Lung (tissue), 12 donors: ENCODE measurements around the gene C10orf105. TPM values are rescaled to one million over a fixed set of nuclear protein-coding genes. Genes with fewer than 3 reads are reported as not detected.
A peak's percentile ranks its signal among the peaks of the same experiment; 100 is the strongest.

Experiments
- ATAC-seq: fragments of 200-7000 bp; cut with Tn5 transposase; one replicate; pipeline ENCODE4 v1.9.1; 2020; ENCODE audit warnings: moderate number of reproducible peaks; ENCODE audit not compliant: insufficient read depth, low FRiP score
- DNase-seq, 3 donors: peaks; one replicate each; pipeline ENCODE4 v3.0.0-alpha.2; 2013 to 2017
- H3K27ac ChIP-seq, 2 donors: one replicate each; pipeline ENCODE4 v1.5.1; 2013; ENCODE audit warnings: mild to moderate bottlenecking in 2 of 2, moderate library complexity in 2 of 2, control low read depth in 1 of 2, inconsistent platforms in 1 of 2, low read depth in 1 of 2, low read length in 1 of 2
- H3K27me3 ChIP-seq, 3 donors: one replicate each; pipeline ENCODE4 v1.5.1; 2013; ENCODE audit warnings: low read length in 2 of 3; ENCODE audit not compliant: control insufficient read depth in 3 of 3, insufficient read depth in 3 of 3
- H3K36me3 ChIP-seq, 4 donors: one replicate each; pipeline ENCODE4 v1.5.1; 2013; ENCODE audit warnings: low read length in 4 of 4, mild to moderate bottlenecking in 1 of 4, moderate library complexity in 1 of 4; ENCODE audit not compliant: control insufficient read depth in 4 of 4, insufficient read depth in 4 of 4
- H3K4me1 ChIP-seq, 5 donors: one replicate each; pipeline ENCODE4 v1.5.1; 2013; ENCODE audit warnings: low read length in 5 of 5, mild to moderate bottlenecking in 2 of 5, moderate library complexity in 1 of 5; ENCODE audit not compliant: control insufficient read depth in 5 of 5, insufficient read depth in 5 of 5
- H3K4me3 ChIP-seq: one replicate; pipeline ENCODE4 v1.5.1; 2013; ENCODE audit warnings: mild to moderate bottlenecking, control low read depth, moderate library complexity
- H3K9ac ChIP-seq, 2 donors: one replicate each; pipeline ENCODE4 v1.5.1; 2013; ENCODE audit warnings: low read length in 2 of 2, control low read depth in 1 of 2; ENCODE audit not compliant: insufficient read depth in 1 of 2
- H3K9me3 ChIP-seq, 4 donors: one replicate each; pipeline ENCODE4 v1.5.1; 2013; ENCODE audit warnings: low read length in 3 of 4, mild to moderate bottlenecking in 1 of 4, moderate library complexity in 1 of 4; ENCODE audit not compliant: control insufficient read depth in 4 of 4, insufficient read depth in 3 of 4
- WGBS, 2 donors: extraction: QIAGEN DNeasy Blood & Tissue Kit; methylation state at CpG; one replicate each; pipeline ENCODE4 v1.1.7; 2013; 5-methylcytosine and 5-hydroxymethylcytosine counted together
- polyA plus RNA-seq, 2 donors: library from polyadenylated mRNA; stranded (reverse); fragments of 200-250 nt; gene quantifications; one replicate each; pipeline ENCODE4 v1.2.1, GENCODE V29; 2013
- total RNA-seq, 2 donors: library from RNA; depleted of rRNA in 1 of 2; stranded (reverse); fragments of >200 nt in 1 of 2; gene quantifications; one replicate each; pipeline ENCODE4 v1.2.1, GENCODE V29; 2014 to 2021
- TF ChIP-seq, protein P1 (sequence below): IDR thresholded peaks from 2 replicates; pipeline ENCODE4 v1.5.1; 2012; ENCODE audit warnings: mild to moderate bottlenecking; ENCODE audit errors: control extremely low read depth, extremely low read depth
- donor health status: control.
- donor health status: control.
- donor health status: Bipolar disorder and iron deficiency.
- donor health status: healthy.
- donor health status: DM: yes; HTN: yes; CAD: no.

The C10orf105 gene
- total and polyA plus RNA-seq, 4 donors = 0.14 to 0.58 (median 0.27) TPM

DNA sequence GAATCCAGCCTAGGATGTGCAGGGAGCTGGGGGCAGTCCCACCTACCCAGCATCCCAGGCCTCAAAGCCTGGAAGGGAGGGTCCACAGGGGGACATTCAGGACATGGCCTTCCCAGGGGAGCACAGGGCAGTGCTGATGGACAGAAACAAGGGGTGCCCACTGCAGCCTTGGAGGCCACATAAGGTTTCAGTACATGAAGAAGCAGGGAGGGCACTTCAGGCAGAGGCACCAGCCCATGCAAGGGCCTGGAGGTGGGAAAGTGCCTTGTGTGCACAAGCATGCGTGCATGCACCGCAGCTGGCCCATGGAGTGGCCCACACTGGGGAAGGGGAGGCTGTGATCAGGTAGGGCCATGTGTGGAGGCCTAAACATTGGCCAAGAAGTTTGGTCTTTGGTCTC is 9.1 kb downstream of the C10orf105 start:
- Histone ChIP-seq H3K4me1 (peaks cover 0 to 26% (median 20%) of the 10 kb centered on the region in 5 donors), H3K27me3 (peaks cover 0 to 4% (median 0%) of the 10 kb centered on the region in 3 donors), H3K9me3 (no peaks in the 10 kb centered on the region), H3K4me3 (no peak overlapping the region), H3K27ac (no peak overlapping the region), H3K36me3 (no peaks in the 10 kb centered on the region), H3K9ac (no peak overlapping the region)
- DNase-seq = no peak
- TF ChIP-seq, protein P1, sequence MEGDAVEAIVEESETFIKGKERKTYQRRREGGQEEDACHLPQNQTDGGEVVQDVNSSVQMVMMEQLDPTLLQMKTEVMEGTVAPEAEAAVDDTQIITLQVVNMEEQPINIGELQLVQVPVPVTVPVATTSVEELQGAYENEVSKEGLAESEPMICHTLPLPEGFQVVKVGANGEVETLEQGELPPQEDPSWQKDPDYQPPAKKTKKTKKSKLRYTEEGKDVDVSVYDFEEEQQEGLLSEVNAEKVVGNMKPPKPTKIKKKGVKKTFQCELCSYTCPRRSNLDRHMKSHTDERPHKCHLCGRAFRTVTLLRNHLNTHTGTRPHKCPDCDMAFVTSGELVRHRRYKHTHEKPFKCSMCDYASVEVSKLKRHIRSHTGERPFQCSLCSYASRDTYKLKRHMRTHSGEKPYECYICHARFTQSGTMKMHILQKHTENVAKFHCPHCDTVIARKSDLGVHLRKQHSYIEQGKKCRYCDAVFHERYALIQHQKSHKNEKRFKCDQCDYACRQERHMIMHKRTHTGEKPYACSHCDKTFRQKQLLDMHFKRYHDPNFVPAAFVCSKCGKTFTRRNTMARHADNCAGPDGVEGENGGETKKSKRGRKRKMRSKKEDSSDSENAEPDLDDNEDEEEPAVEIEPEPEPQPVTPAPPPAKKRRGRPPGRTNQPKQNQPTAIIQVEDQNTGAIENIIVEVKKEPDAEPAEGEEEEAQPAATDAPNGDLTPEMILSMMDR = no peak
- no peak for ATAC-seq
- WGBS, 2 donors = 96 to 100% methylated on average over 2 of the region's 2 CpGs

- H3K27ac ChIP-seq = no peak overlapping the region
- H3K9me3 ChIP-seq = no peaks in the 10 kb centered on the region
- H3K27me3 ChIP-seq = peaks cover 0 to 4% (median 0%) of the 10 kb centered on the region in 3 donors
- ATAC-seq = no peak
- peaks cover 0 to 17% (median 13%) of the 10 kb centered on the region in 5 donors for H3K4me1 ChIP-seq
- DNase-seq = no peak
- 68 to 69% methylated on average over 28 of the region's 28 CpGs for WGBS, 2 donors
- H3K4me3 ChIP-seq = no peak overlapping the region
- H3K9ac ChIP-seq = no peak overlapping the region
- no peaks in the 10 kb centered on the region for H3K36me3 ChIP-seq
- TF ChIP-seq, protein P1 = no peak
Measured at GRCh38 chr10:71708897-71709882, 10.4 kb downstream of the C10orf105 start.

GRCh38 chr10:71708301-71708703 is 11.3 kb downstream of the C10orf105 start:
- Histone ChIP-seq H3K9ac (no peak overlapping the region), H3K27ac (no peak overlapping the region), H3K27me3 (peaks cover 0 to 4% (median 0%) of the 10 kb centered on the region in 3 donors), H3K36me3 (no peaks in the 10 kb centered on the region), H3K4me3 (no peak overlapping the region), H3K9me3 (no peaks in the 10 kb centered on the region), H3K4me1 (peaks cover 0 to 8% (median 6%) of the 10 kb centered on the region in 5 donors)
- no peak for ATAC-seq
- WGBS, 2 donors = 15% methylated on average over 10 of the region's 10 CpGs
- TF ChIP-seq, protein P1 = peak; percentile 82
- peak; percentile 58 to 72 (median 64) for DNase-seq
